C4-2B (cell line): ENCODE measurements around the gene SYTL4.

Experiments used
- H3K27ac ChIP-seq: fragments of 450-650 bp; 2 replicates; pipeline ENCODE4 v1.5.1; 2017
- ZFX ChIP-seq: fragments of 450-650 bp; IDR thresholded peaks from 2 replicates; pipeline ENCODE4 v1.6.1; 2017
- TF ChIP-seq, protein P1 (sequence below): fragments of 450-650 bp; conservative IDR thresholded peaks from 2 replicates; pipeline ENCODE4 v1.5.1; 2017; ENCODE audit warnings: mild to moderate bottlenecking

Gene SYTL4

DNA sequence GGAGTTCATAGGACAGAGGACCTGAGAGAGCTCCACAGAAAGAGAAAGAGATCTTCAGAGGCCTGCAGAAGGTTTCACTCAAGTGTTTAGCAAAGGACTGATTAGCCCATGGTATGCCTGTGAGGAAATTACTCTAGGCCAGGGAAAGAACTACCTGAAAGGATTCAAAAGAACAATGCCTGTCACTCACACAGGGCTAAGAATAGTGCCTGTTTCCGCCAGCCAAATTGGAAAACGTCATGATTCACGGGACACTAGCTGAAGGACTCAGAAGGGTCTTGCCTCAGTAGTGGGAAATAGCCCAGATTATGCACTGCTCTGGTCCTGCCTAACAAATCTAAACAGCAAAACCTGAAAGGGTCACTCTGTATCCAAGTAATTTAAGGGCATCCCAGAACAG, 21.1 kb downstream of the SYTL4 start:
- no peak overlapping the region for H3K27ac ChIP-seq
- TF ChIP-seq ZFX: no peak
- TF ChIP-seq, protein P1, sequence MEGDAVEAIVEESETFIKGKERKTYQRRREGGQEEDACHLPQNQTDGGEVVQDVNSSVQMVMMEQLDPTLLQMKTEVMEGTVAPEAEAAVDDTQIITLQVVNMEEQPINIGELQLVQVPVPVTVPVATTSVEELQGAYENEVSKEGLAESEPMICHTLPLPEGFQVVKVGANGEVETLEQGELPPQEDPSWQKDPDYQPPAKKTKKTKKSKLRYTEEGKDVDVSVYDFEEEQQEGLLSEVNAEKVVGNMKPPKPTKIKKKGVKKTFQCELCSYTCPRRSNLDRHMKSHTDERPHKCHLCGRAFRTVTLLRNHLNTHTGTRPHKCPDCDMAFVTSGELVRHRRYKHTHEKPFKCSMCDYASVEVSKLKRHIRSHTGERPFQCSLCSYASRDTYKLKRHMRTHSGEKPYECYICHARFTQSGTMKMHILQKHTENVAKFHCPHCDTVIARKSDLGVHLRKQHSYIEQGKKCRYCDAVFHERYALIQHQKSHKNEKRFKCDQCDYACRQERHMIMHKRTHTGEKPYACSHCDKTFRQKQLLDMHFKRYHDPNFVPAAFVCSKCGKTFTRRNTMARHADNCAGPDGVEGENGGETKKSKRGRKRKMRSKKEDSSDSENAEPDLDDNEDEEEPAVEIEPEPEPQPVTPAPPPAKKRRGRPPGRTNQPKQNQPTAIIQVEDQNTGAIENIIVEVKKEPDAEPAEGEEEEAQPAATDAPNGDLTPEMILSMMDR: no peak

DNA sequence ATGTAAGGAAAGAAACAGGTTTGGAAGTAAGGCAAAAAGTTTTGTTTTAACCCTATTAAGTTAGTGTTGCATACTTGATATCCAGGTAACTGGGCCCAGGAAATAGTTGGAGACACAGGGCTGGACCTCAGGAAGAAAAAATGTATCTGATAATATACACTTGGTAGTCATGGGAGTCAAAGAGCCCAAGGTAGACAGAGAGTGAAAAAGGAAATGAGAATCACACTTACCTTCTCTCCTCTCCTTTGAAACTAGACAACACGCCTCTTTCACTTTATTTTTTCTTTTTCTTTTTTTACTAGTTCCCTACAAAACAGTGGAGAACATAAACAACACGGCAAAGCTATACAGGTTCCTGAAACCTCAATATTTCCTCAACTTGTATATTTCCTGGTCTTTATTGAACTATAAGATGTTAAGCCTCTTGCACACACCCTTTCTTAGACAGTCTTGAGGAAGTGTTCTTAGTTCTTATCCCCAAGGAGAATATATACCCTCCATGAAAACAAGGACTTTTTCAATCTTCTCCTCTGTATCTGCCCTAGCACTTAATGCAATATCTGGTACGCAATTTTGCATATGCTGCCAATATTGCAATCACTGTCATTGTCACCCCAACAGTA, 27.2 kb downstream of the SYTL4 start:
- TF ChIP-seq ZFX: no peak
- TF ChIP-seq, protein P1: no peak
- H3K27ac ChIP-seq: no peak overlapping the region

DNA sequence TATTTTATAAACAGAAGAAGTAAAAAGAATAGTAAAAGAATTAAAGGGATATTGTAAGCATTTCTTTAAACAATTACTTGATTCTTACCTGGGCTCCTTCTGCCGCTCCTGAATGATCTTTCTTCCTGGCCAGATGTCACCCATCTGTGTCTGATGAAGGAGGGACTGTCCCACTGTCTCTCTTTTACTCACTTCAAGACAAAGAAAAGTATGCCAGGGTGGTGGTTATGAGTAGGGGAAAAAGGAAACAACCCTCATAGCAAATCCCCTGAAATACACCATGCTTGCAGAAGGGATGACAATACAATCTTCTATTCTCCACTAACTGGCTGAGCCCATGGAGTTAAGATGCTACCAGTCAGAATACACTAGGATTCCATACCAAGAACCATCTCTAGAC, 31.1 kb downstream of the SYTL4 start:
- TF ChIP-seq, protein P1: no peak
- no peak for TF ChIP-seq ZFX
- H3K27ac ChIP-seq: no peak overlapping the region

DNA sequence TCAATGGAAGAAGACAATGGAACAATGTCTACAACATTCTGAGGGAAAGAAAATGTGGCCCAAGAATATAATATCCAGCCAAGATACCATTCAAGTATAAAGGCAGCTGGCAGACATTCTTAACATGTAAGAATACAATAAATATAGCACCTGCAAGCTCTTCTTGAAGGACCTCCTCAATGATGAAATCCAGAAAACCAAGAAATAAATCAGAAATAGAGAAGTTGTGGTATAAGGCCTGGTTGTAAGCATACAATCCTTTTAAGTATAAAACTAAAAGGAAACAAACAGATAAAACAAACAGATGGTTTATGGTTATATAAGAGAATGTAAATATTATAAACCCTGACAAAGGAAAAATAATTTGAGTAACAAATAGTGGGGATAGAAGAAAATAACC, 33.4 kb downstream of the SYTL4 start:
- no peak for TF ChIP-seq ZFX
- TF ChIP-seq, protein P1: no peak

DNA sequence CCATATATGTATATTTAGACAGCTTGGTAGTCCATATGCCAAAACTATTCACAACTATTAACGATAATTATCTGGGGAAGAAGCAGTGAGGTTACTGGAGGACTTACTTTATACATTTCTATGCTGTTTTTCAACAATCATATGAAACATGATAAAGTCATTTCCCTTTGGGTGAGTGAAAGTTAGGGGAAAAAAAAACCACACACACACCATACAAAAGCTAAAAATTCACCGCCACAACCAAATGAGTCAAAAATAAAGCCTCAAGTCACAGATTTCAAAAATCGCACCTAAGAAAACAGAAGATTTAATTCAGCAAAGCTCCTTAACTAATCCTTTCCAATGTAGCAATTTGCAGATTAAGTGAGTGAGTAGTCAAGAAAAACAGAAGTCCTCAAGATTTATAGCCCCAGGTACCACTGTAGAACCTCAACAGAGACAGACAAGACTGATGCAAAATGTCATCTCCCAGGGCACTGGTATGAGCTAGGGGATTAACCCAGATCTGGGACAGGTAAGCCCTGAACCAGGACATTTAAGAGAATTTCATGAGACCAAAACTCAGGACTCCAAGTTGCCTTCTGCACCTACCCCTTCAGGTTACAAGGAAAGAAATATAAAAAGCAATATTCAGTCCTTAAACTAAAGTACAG, 35.1 kb downstream of the SYTL4 start:
- no peak overlapping the region for H3K27ac ChIP-seq
- TF ChIP-seq ZFX: no peak
- TF ChIP-seq, protein P1: no peak

More for the DNA sequence above, 33.4 kb downstream of the SYTL4 start:
- no peak overlapping the region for H3K27ac ChIP-seq

DNA sequence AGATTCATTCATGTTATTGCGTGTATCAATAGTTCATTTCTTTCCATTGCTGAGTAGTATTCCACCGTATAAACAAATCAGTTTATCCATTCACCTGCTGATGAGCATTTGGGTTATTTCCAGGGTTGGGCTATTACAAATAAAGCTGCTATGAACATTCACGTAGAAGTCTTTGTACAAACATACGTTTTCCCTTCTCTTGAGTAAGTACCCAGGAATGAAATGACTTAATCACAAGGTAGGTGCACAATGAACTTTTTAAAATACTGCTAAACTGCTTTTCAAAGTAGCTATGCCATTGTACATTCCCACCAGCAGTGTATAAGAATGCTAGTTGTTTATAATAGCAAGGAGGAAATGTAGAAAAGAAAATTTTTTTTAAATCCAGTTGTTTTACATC, 35.9 kb downstream of the SYTL4 start:
- TF ChIP-seq ZFX: no peak
- H3K27ac ChIP-seq: no peak overlapping the region

DNA sequence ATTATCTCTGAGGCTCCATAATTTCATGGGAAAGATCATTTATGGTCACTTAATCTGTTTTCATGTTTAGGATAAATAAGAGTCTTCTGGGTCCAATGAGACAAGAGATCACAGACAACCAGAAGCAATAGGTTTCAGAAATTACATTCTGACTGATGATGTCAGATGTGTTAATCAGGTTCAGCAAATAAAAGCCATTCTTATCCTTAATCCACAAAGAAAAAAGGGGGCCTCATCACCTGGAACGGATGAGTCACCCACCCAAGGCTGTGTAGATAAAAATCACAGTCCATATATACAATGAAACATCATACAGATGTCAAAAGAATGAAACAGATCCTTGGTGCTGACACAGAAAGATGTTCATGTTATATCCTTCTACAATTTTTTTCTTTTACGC, 36.6 kb downstream of the SYTL4 start:
- H3K27ac ChIP-seq: no peak overlapping the region
- TF ChIP-seq, protein P1: no peak
- no peak for TF ChIP-seq ZFX

DNA sequence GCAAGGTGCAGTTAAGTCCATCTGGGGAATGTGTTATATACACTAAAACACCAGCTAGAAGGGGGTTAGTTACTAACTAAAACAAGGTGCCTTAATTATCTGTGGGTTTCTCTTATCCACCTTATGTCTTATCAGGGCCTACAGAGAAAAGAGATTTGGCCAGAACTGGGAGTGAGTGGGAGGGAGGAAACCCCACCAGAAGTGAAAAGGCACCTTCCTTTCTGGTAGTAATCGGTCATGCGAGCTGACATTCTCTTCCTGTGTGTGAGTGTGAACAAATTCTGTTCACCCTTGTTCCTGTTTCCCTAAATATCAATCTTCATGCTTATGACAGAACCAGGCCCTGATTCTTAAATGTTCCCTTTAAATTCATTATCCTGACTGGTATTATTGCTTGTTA, 44.4 kb downstream of the SYTL4 start:
- TF ChIP-seq, protein P1: no peak
- TF ChIP-seq ZFX: no peak
- no peak overlapping the region for H3K27ac ChIP-seq
